GM23248 (cell line): ENCODE results near the gene SIGLEC15. TPM values are rescaled to one million over a fixed set of nuclear protein-coding genes. Genes with fewer than 3 reads are reported as not detected.

Experiments used
- DNase-seq: peaks from one replicate; pipeline ENCODE4 v3.0.0-alpha.2; 2015
- H2AFZ ChIP-seq: fragments of 200-600 bp; sonication (generic); 2 replicates; pipeline ENCODE4 v1.6.1; 2016; ENCODE audit warnings: antibody characterized with exemption
- H3F3A ChIP-seq: fragments of 200-600 bp; sonication (generic); 2 replicates; pipeline ENCODE4 v1.6.1; 2016; ENCODE audit warnings: mild to moderate bottlenecking, antibody characterized with exemption, mixed run types; ENCODE audit not compliant: insufficient read depth
- H3K27ac ChIP-seq: fragments of 200-600 bp; sonication (generic); 2 replicates; pipeline ENCODE4 v1.5.1; 2016; ENCODE audit warnings: mild to moderate bottlenecking
- H3K27me3 ChIP-seq: fragments of 200-600 bp; sonication (generic); replicated peaks from 2 replicates; pipeline ENCODE4 v1.6.1; 2016; ENCODE audit warnings: mild to moderate bottlenecking; ENCODE audit not compliant: insufficient read depth
- H3K36me3 ChIP-seq: fragments of 200-600 bp; sonication (generic); 2 replicates; pipeline ENCODE4 v1.6.1; 2016; ENCODE audit warnings: low read depth, mild to moderate bottlenecking
- H3K4me1 ChIP-seq: fragments of 200-600 bp; sonication (generic); 2 replicates; pipeline ENCODE4 v1.6.1; 2016; ENCODE audit warnings: mild to moderate bottlenecking; ENCODE audit not compliant: insufficient read depth
- H3K4me2 ChIP-seq: fragments of 200-600 bp; sonication (generic); one replicate; pipeline ENCODE4 v1.6.1; 2016; ENCODE audit warnings: mild to moderate bottlenecking; ENCODE audit not compliant: unreplicated experiment
- H3K4me3 ChIP-seq: fragments of 200-600 bp; sonication (generic); 2 replicates; pipeline ENCODE4 v1.5.1; 2016; ENCODE audit warnings: mild to moderate bottlenecking
- H3K79me2 ChIP-seq: fragments of 200-600 bp; sonication (generic); 2 replicates; pipeline ENCODE4 v1.6.1; 2016; ENCODE audit warnings: mild to moderate bottlenecking; ENCODE audit not compliant: insufficient read depth
- H3K9ac ChIP-seq: fragments of 200-600 bp; sonication (generic); 2 replicates; pipeline ENCODE4 v1.6.1; 2016; ENCODE audit warnings: mild to moderate bottlenecking
- H3K9me2 ChIP-seq: fragments of 200-600 bp; sonication (generic); 2 replicates; pipeline ENCODE4 v1.6.1; 2016; ENCODE audit warnings: mixed run types, mild to moderate bottlenecking, moderate library complexity; ENCODE audit not compliant: insufficient read depth
- H3K9me3 ChIP-seq: fragments of 200-600 bp; sonication (generic); one replicate; pipeline ENCODE4 v1.6.1; 2017; ENCODE audit warnings: low read depth
- H4K20me1 ChIP-seq: fragments of 200-600 bp; sonication (generic); 2 replicates; pipeline ENCODE4 v1.6.0; 2016; ENCODE audit not compliant: insufficient read depth
- EZH2 ChIP-seq: fragments of 200-600 bp; sonication (generic); IDR thresholded peaks from 2 replicates; pipeline ENCODE4 v1.6.1; 2018; ENCODE audit warnings: antibody characterized with exemption, mild to moderate bottlenecking; ENCODE audit not compliant: insufficient read depth, poor library complexity, severe bottlenecking
- EZH2phosphoT487 ChIP-seq: fragments of 200-600 bp; sonication (generic); IDR thresholded peaks from 2 replicates; pipeline ENCODE4 v1.6.1; 2018; ENCODE audit warnings: antibody characterized with exemption, moderate library complexity, mild to moderate bottlenecking, low read depth; ENCODE audit not compliant: insufficient read depth
- WGBS, 2 experiments: methylation state at CpG; one replicate each; pipeline ENCODE4 v1.1.6; 2015 to 2017; ENCODE audit warnings: low lambda C conversion rate in 2 of 2, low coverage in 1 of 2; ENCODE audit errors: missing lambda C conversion rate in 2 of 2; 5-methylcytosine and 5-hydroxymethylcytosine counted together
- in situ Hi-C: fragments of 300-500 bp; cut with MboI; formaldehyde crosslinking; loops from 2 replicates; pipeline ENCODE4 v1.15.0; 2020
- polyA plus RNA-seq: library from polyadenylated mRNA; unstranded; fragments of >200 nt; fragmentation: Nextera tagmentation; extraction: Ambion mirVana; gene quantifications from 2 replicates; pipeline ENCODE4 v1.2.1, GENCODE V29; 2016
- total RNA-seq: library from RNA; depleted of rRNA; stranded (reverse); fragments of >200 nt; shearing (Covaris generic); gene quantifications from 2 replicates; pipeline ENCODE4 v1.2.3, GENCODE V29; 2014

Gene SIGLEC15
- total and polyA plus RNA-seq, 2 experiments from 2014 or later = 0.22 to 0.69 TPM

GRCh38 chr18:45850021-45850420, 24.5 kb downstream of the SIGLEC15 start:
- peak; percentile 48 for DNase-seq
- peaks cover 25% of the 10 kb centered on the region; the same call in 1 of the 2 replicates for H3F3A ChIP-seq

GRCh38 chr18:45851161-45851925, 25.9 kb downstream of the SIGLEC15 start:
- Histone ChIP-seq H3K27ac (no peak overlapping the region), H3K9me3 (no peaks in the 10 kb centered on the region), H3K27me3 (no peaks in the 10 kb centered on the region), H3K9ac (no peak overlapping the region), H3K79me2 (0 out of 2 replicates have a peak, but pooled peaks cover 3% of the 10 kb centered on the region), H3K4me1 (no peaks in the 10 kb centered on the region), H3K4me3 (no peak overlapping the region), H3F3A (peaks cover 18% of the 10 kb centered on the region; the same call in 1 of the 2 replicates), H4K20me1 (no peaks in the 10 kb centered on the region), H2AFZ (no peak overlapping the region), H3K36me3 (peaks cover 74% of the 10 kb centered on the region), H3K9me2 (no peaks in the 10 kb centered on the region), H3K4me2 (no peak overlapping the region)
- TF ChIP-seq EZH2 (no peak), EZH2phosphoT487 (no peak)
- 28 to 32% methylated on average over 10 of the region's 10 CpGs for WGBS, 2 experiments
- no peak for DNase-seq
- in situ Hi-C loops = no loop called here

More at GRCh38 chr18:45850021-45850420, 24.5 kb downstream of the SIGLEC15 start:
- WGBS, 2 experiments = 95 to 97% methylated on average over 10 of the region's 10 CpGs
- no peak overlapping the region for H3K4me3 ChIP-seq
- no peaks in the 10 kb centered on the region for H4K20me1 ChIP-seq
- no peak overlapping the region for H3K27ac ChIP-seq
- H3K4me1 ChIP-seq = no peaks in the 10 kb centered on the region
- H3K9me3 ChIP-seq = no peaks in the 10 kb centered on the region
- 0 out of 2 replicates have a peak, but pooled peaks cover 3% of the 10 kb centered on the region for H3K79me2 ChIP-seq
- H3K4me2 ChIP-seq = no peak overlapping the region
- no peak overlapping the region for H2AFZ ChIP-seq
- no peak overlapping the region for H3K9ac ChIP-seq
- in situ Hi-C loops = no loop called here
- H3K9me2 ChIP-seq = no peaks in the 10 kb centered on the region
- TF ChIP-seq EZH2phosphoT487 (no peak), EZH2 (no peak)
- H3K36me3 ChIP-seq = peaks cover 61% of the 10 kb centered on the region
- no peaks in the 10 kb centered on the region for H3K27me3 ChIP-seq

- WGBS, 2 experiments = 73 to 78% methylated on average over 5 of the region's 5 CpGs
- no peaks in the 10 kb centered on the region for H4K20me1 ChIP-seq
- H3F3A ChIP-seq = peaks cover 12% of the 10 kb centered on the region; the same call in 1 of the 2 replicates
- H3K27ac ChIP-seq = no peak overlapping the region
- in situ Hi-C loops = no loop called here
- H3K79me2 ChIP-seq = 0 out of 2 replicates have a peak, but pooled peaks cover 3% of the 10 kb centered on the region
- no peak for DNase-seq
- TF ChIP-seq EZH2 = no peak
- TF ChIP-seq EZH2phosphoT487 = no peak
- H3K9ac ChIP-seq = no peak overlapping the region
- H3K4me3 ChIP-seq = no peak overlapping the region
- H3K4me2 ChIP-seq = no peak overlapping the region
- no peaks in the 10 kb centered on the region for H3K27me3 ChIP-seq
- H2AFZ ChIP-seq = no peak overlapping the region
- 0 out of 2 replicates have a peak, but pooled peaks cover 3% of the 10 kb centered on the region for H3K4me1 ChIP-seq
- no peaks in the 10 kb centered on the region for H3K9me3 ChIP-seq
- no peaks in the 10 kb centered on the region for H3K9me2 ChIP-seq
- peaks cover 80% of the 10 kb centered on the region for H3K36me3 ChIP-seq
Observed at GRCh38 chr18:45852631-45853030, 27.2 kb downstream of the SIGLEC15 start.

GRCh38 chr18:45854036-45854586, 28.6 kb downstream of the SIGLEC15 start:
- Histone ChIP-seq H3F3A (peaks cover 6% of the 10 kb centered on the region; the same call in 1 of the 2 replicates), H3K27me3 (no peaks in the 10 kb centered on the region), H3K4me1 (0 out of 2 replicates have a peak, but pooled peaks cover 3% of the 10 kb centered on the region), H2AFZ (no peak overlapping the region), H3K79me2 (0 out of 2 replicates have a peak, but pooled peaks cover 3% of the 10 kb centered on the region), H3K36me3 (peaks cover 89% of the 10 kb centered on the region), H3K9ac (no peak overlapping the region), H3K4me2 (no peak overlapping the region), H3K9me3 (no peaks in the 10 kb centered on the region), H3K27ac (no peak overlapping the region), H3K9me2 (no peaks in the 10 kb centered on the region), H3K4me3 (no peak overlapping the region), H4K20me1 (no peaks in the 10 kb centered on the region)
- TF ChIP-seq EZH2 = no peak
- TF ChIP-seq EZH2phosphoT487 = no peak
- 92 to 96% methylated on average over 2 of the region's 2 CpGs for WGBS, 2 experiments
- DNase-seq = no peak
- in situ Hi-C loops = no loop called here
